Parathyroid adenoma (tissue), 2 donors: ENCODE data around the gene ASL.

ENCODE experiments used
- H2AFZ ChIP-seq: fragments of 300-600 bp; sonication (generic); one replicate; pipeline ENCODE4 v1.7.0; 2017; ENCODE audit warnings: antibody characterized with exemption, mild to moderate bottlenecking
- H3K27ac ChIP-seq: fragments of 300-600 bp; sonication (generic); one replicate; pipeline ENCODE4 v1.7.0; 2017
- H3K27me3 ChIP-seq: fragments of 300-600 bp; sonication (generic); one replicate; pipeline ENCODE4 v1.7.0; 2017; ENCODE audit warnings: low read length; ENCODE audit not compliant: control insufficient read depth, insufficient read depth
- H3K36me3 ChIP-seq: fragments of 300-600 bp; sonication (generic); one replicate; pipeline ENCODE4 v1.7.0; 2017; ENCODE audit warnings: low read length; ENCODE audit not compliant: control insufficient read depth, insufficient read depth
- H3K4me1 ChIP-seq: fragments of 300-600 bp; sonication (generic); one replicate; pipeline ENCODE4 v1.7.0; 2017; ENCODE audit warnings: control low read depth
- H3K4me2 ChIP-seq: fragments of 300-600 bp; sonication (generic); one replicate; pipeline ENCODE4 v1.7.0; 2017; ENCODE audit warnings: low read length
- H3K4me3 ChIP-seq: fragments of 300-600 bp; sonication (generic); one replicate; pipeline ENCODE4 v1.7.0; 2017; ENCODE audit warnings: low read depth, low read length
- H3K79me2 ChIP-seq: fragments of 300-600 bp; sonication (generic); one replicate; pipeline ENCODE4 v1.7.0; 2017; ENCODE audit warnings: control low read depth
- H3K9ac ChIP-seq: fragments of 300-600 bp; sonication (generic); one replicate; pipeline ENCODE4 v1.7.0; 2017; ENCODE audit warnings: mild to moderate bottlenecking
- H3K9me3 ChIP-seq: fragments of 300-600 bp; sonication (generic); one replicate; pipeline ENCODE4 v1.7.0; 2017; ENCODE audit warnings: low read length; ENCODE audit not compliant: control insufficient read depth
- TF ChIP-seq, protein P1 (sequence below): fragments of 300-600 bp; sonication (generic); IDR thresholded peaks from one replicate; pipeline ENCODE4 v1.7.0; 2017; ENCODE audit warnings: antibody characterized with exemption, mild to moderate bottlenecking
- donor health status: primary hyperparathyroidism.

Gene ASL

DNA sequence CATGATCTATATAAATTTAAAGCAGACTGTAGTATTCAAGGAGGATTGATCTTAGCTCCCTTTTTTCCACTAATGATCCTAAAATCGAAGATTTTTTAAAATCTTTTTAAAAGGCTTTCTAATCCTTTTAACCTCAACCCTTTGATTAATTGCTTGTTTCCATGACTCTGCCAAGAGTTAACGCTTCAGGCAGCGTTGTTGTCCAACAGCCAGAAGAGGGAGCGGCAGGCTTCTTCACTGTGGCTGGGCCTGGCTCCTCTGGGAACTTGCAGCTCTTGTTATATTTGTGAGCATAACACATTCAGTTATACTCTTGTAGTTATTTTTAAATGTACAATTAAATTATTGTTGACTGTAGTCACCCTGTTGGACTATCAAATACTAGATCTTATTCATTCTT, 65.3 kb downstream of the ASL start:
- H3K27ac ChIP-seq = no peak overlapping the region
- no peaks in the 10 kb centered on the region for H3K9me3 ChIP-seq
- no peaks in the 10 kb centered on the region for H3K27me3 ChIP-seq
- H3K4me2 ChIP-seq = no peak overlapping the region
- no peak overlapping the region for H2AFZ ChIP-seq
- peaks cover 3% of the 10 kb centered on the region for H3K79me2 ChIP-seq
- no peaks in the 10 kb centered on the region for H3K36me3 ChIP-seq
- no peaks in the 10 kb centered on the region for H3K4me1 ChIP-seq
- TF ChIP-seq, protein P1, sequence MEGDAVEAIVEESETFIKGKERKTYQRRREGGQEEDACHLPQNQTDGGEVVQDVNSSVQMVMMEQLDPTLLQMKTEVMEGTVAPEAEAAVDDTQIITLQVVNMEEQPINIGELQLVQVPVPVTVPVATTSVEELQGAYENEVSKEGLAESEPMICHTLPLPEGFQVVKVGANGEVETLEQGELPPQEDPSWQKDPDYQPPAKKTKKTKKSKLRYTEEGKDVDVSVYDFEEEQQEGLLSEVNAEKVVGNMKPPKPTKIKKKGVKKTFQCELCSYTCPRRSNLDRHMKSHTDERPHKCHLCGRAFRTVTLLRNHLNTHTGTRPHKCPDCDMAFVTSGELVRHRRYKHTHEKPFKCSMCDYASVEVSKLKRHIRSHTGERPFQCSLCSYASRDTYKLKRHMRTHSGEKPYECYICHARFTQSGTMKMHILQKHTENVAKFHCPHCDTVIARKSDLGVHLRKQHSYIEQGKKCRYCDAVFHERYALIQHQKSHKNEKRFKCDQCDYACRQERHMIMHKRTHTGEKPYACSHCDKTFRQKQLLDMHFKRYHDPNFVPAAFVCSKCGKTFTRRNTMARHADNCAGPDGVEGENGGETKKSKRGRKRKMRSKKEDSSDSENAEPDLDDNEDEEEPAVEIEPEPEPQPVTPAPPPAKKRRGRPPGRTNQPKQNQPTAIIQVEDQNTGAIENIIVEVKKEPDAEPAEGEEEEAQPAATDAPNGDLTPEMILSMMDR = peak; percentile 43
- H3K4me3 ChIP-seq = no peak overlapping the region
- H3K9ac ChIP-seq = no peak overlapping the region

DNA sequence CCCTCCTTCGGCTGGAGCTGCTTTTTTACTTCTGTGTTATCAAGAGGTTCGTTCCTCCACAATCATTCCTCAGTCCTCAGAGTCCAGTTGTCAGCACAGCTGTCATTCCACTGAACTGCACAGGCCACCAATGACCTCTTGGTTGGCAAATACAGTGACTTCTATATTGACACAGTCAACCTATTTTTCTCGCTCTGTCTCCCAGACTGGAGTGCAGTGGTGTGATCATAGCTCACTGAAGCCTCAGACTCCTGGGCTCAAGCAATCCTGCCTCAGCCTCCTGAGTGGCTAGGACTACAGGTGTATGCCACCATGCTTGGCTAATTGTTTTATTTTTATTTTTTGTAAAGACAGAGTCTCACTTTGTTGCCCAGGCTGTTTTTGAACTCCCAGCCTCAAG, 66.7 kb downstream of the ASL start:
- Histone ChIP-seq H3K36me3 (no peaks in the 10 kb centered on the region), H3K4me3 (no peak overlapping the region), H3K79me2 (peaks cover 3% of the 10 kb centered on the region), H3K9ac (no peak overlapping the region), H3K9me3 (no peaks in the 10 kb centered on the region), H3K27me3 (no peaks in the 10 kb centered on the region), H2AFZ (no peak overlapping the region), H3K27ac (no peak overlapping the region), H3K4me1 (no peaks in the 10 kb centered on the region), H3K4me2 (no peak overlapping the region)
- TF ChIP-seq, protein P1 = no peak

DNA sequence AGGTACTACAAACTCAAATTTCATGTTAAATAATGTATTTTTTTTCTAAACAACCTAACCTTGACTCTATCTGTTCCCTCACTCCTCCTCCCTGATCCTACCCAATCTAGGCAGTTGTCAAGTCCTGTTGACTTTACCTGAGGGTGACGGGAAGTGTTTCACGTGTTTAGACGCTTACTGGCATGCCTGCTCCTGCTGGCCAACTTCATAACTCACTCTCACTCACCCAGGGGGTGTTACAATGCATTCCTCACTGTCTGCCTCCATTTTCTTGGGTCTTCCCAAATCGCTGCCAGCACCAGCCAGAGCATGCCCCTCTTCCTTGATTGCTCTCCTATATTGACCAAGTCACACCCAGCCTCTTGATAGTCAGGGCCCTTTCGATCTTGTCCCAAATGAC, 67.4 kb downstream of the ASL start:
- Histone ChIP-seq H3K27ac (no peak overlapping the region), H3K79me2 (peaks cover 3% of the 10 kb centered on the region), H3K4me3 (no peak overlapping the region), H2AFZ (no peak overlapping the region), H3K4me2 (no peak overlapping the region), H3K27me3 (no peaks in the 10 kb centered on the region), H3K9ac (no peak overlapping the region), H3K9me3 (no peaks in the 10 kb centered on the region), H3K4me1 (no peaks in the 10 kb centered on the region), H3K36me3 (no peaks in the 10 kb centered on the region)
- TF ChIP-seq, protein P1 = no peak
